GM12865 (cell line): ENCODE results near the gene FIBCD1.

Experiments used
- DNase-seq: peaks from one replicate; pipeline ENCODE4 v3.0.0; 2010; ENCODE audit warnings: low read depth
- H3K4me3 ChIP-seq: 2 replicates; pipeline ENCODE4 v1.5.1; 2011; ENCODE audit warnings: mild to moderate bottlenecking, low read depth, low read length, control low read depth
- CTCF ChIP-seq: IDR thresholded peaks from 2 replicates; pipeline ENCODE4 v1.5.1; 2011; ENCODE audit warnings: low read length, control low read depth, low read depth, inconsistent platforms; ENCODE audit not compliant: insufficient read depth; ENCODE audit errors: missing control alignments

Gene FIBCD1

GRCh38 chr9:130938652-130939404, at the start of gene FIBCD1:
FIBCD1 (minus strand) TSS chr9:130939247; CDS start chr9:130938607, 640 bp downstream.
- TF ChIP-seq CTCF, result peak; percentile 39
- H3K4me3 ChIP-seq, result peak within 1 kb of the TSS; percentile 55
- peak; percentile 57 for DNase-seq

GRCh38 chr9:130988400-130988747, 49.3 kb upstream of the FIBCD1 start:
- DNase-seq, result no peak
- no peak overlapping the region for H3K4me3 ChIP-seq
- TF ChIP-seq CTCF, result no peak

- DNase-seq, result no peak
- no peak overlapping the region for H3K4me3 ChIP-seq
- no peak for TF ChIP-seq CTCF
Measured at GRCh38 chr9:130987738-130988399, 48.8 kb upstream of the FIBCD1 start.

- no peak overlapping the region for H3K4me3 ChIP-seq
- TF ChIP-seq CTCF, result no peak
- no peak for DNase-seq
Measured at GRCh38 chr9:130987054-130987453, 48.0 kb upstream of the FIBCD1 start.

- no peak overlapping the region for H3K4me3 ChIP-seq
- DNase-seq, result no peak
- no peak for TF ChIP-seq CTCF
Measured at GRCh38 chr9:130986356-130986965, 47.4 kb upstream of the FIBCD1 start.

GRCh38 chr9:130985606-130986162, 46.6 kb upstream of the FIBCD1 start:
- TF ChIP-seq CTCF, result no peak
- DNase-seq, result no peak
- no peak overlapping the region for H3K4me3 ChIP-seq
